ENCODE measurements around the gene HIBCH. TPM values are rescaled to one million over a fixed set of nuclear protein-coding genes. Genes with fewer than 3 reads are reported as not detected.

Gene HIBCH
- total RNA-seq, 1 experiment from 2014 or later = 26.5 TPM

- no peaks in the 10 kb centered on the region for H3K9me3 Mint-ChIP-seq
- peaks cover 5% of the 10 kb centered on the region for H3K4me1 Mint-ChIP-seq
- no peak overlapping the region for H3K27ac Mint-ChIP-seq
- TF ChIP-seq GABPB1 (CRISPR knock-in tag; IDR thresholded peaks at IDR 0.05) = peak; percentile 97
- no peak for TF ChIP-seq USF2 (CRISPR knock-in tag; IDR thresholded peaks at IDR 0.05)
- no peaks in the 10 kb centered on the region for H3K27me3 Mint-ChIP-seq (ENCODE audit: low read depth)
- DNase-seq (ENCODE audit: low spot score) (no peak), ATAC-seq (no peak)
- POLR2A ChIA-PET = interaction anchor here (0.8 kb wide), 1 partner anchor 9 kb away, joined by 3 read pairs; no protein-coding TSS in a partner anchor
- H3K36me3 Mint-ChIP-seq = no peaks in the 10 kb centered on the region
- CTCF ChIA-PET = no interaction called here
- H3K4me3 Mint-ChIP-seq = no peak overlapping the region
Observed at GRCh38 chr2:190352668-190353536, 33.3 kb upstream of the HIBCH start.

GRCh38 chr2:190351955-190352354 lies 32.3 kb upstream of the HIBCH start:
- DNase-seq (ENCODE audit: low spot score) = no peak
- Mint-ChIP-seq H3K27me3 (ENCODE audit: low read depth) (no peaks in the 10 kb centered on the region), H3K4me1 (peaks cover 5% of the 10 kb centered on the region), H3K9me3 (no peaks in the 10 kb centered on the region), H3K36me3 (no peaks in the 10 kb centered on the region), H3K4me3 (no peak overlapping the region), H3K27ac (no peak overlapping the region)
- CTCF ChIA-PET = no interaction called here
- POLR2A ChIA-PET = no interaction called here
- ATAC-seq = no peak
- no peak for TF ChIP-seq ZNF396 (CRISPR knock-in tag; IDR thresholded peaks at IDR 0.05; ENCODE audit: borderline replicate concordance)
- no peak for TF ChIP-seq PRDM15 (CRISPR knock-in tag; IDR thresholded peaks at IDR 0.05)
- no peak for TF ChIP-seq TP53 (CRISPR knock-in tag; IDR thresholded peaks at IDR 0.05)
- no peak for TF ChIP-seq CDX4 (CRISPR knock-in tag; IDR thresholded peaks at IDR 0.05; ENCODE audit: borderline replicate concordance)
- TF ChIP-seq STAT6 (CRISPR knock-in tag; conservative IDR thresholded peaks at IDR 0.05; ENCODE audit: low read depth) = no peak
- TF ChIP-seq ZNF138 (CRISPR knock-in tag; conservative IDR thresholded peaks at IDR 0.05) = no peak
- TF ChIP-seq JUN (CRISPR knock-in tag; IDR thresholded peaks at IDR 0.05) = no peak
- no peak for TF ChIP-seq CTCF (IDR thresholded peaks at IDR 0.05)
- TF ChIP-seq ATF1 (CRISPR knock-in tag; IDR thresholded peaks at IDR 0.05) = no peak
- TF ChIP-seq HMGA2 (CRISPR knock-in tag; IDR thresholded peaks at IDR 0.05) = no peak
- TF ChIP-seq ATF2 (CRISPR knock-in tag; IDR thresholded peaks at IDR 0.05; ENCODE audit: borderline replicate concordance, low read depth) = no peak
- no peak for TF ChIP-seq ZNF532 (CRISPR knock-in tag; IDR thresholded peaks at IDR 0.05; ENCODE audit: borderline replicate concordance)
- TF ChIP-seq RELA (CRISPR knock-in tag; IDR thresholded peaks at IDR 0.05; ENCODE audit: borderline replicate concordance) = no peak
- TF ChIP-seq ESRRA (CRISPR knock-in tag; IDR thresholded peaks at IDR 0.05; ENCODE audit: borderline replicate concordance) = no peak
